HG03139 (cell line): Measurements from ENCODE around the gene TRMU.

ENCODE experiments used
- ATAC-seq: cut with Tn5 transposase; IDR thresholded peaks from one replicate; pipeline ENCODE4 v1.9.1; 2021; ENCODE audit not compliant: unreplicated experiment

Gene TRMU

DNA sequence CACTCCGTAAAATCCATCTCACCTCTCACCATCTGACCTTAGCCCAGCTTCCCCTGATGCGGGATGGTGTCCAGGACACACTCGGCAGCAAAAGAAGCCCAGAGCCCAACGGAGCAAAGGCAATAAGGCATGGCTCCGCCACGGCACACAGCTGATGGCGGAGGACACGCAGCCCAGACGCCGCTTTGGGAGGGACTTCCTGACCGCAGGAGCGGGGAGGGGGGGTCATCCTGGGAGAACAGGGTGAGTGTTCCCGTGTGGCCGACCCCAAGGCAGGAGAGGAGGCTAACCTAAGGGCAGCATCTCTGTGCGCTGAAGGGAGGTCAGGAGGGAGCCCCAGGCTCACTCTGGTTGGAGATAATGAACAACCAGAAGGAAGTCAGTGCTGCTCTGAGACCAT is 71.3 kb downstream of the TRMU start:
- ATAC-seq, result no peak
